ENCODE data around the gene ELOF1. TPM values are rescaled to one million over a fixed set of nuclear protein-coding genes. Genes with fewer than 3 reads are reported as not detected.
"Not testable (repeated sequence)": the region's sequence is repeated elsewhere in the genome, so short reads cannot be mapped to it uniquely, and the experiment has no call there.

The ELOF1 gene
- total and polyA plus RNA-seq, 7 donors, result 27.2 to 67.3 (median 47.9) TPM

DNA sequence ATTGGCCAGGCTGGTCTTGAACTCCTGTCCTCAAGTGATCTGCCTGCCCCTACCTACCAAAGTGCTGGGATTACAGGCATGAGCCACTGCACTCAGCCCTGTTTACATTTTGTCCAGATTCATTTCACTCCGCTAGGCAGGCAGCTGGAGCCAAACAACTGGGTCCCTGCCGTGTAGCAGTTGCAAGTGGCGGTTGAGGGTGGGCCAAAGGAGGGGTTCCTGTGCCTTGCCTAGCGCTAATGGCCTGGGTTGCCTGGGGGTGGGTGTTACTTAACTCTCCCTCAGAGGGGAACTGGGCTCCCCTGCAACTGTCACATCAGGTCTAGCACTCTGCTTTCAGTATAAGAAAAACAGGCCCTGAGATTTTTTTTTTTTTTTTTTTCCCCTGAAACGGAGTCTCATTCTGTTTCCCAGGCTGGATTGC, 11.0 kb upstream of the ELOF1 start:
- DNase-seq, result no peak
- H3K4me3 ChIP-seq, result no peak overlapping the region
- WGBS, 2 donors, result 58 to 77% methylated on average over 5 of the region's 5 CpGs

DNA sequence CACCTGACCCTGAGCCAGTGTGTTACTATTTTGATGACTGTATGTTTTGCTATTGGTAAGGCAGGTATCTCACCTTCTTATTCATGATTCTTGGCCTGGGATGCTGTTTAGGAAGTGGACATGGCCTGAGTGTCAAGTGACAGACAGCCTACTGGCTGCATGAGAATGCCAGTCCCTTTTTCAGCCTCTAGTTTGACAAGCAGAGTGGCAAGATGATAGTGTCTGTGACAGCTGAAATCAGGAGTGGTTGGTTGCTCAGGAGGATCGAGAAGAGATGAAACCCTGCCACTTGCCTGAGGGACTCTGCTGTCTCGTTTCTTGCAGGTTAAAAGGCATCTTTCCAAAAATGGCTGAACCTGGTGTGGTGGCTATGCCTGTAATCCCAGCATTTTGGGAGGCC, 7.1 kb upstream of the ELOF1 start:
- Histone ChIP-seq H3K36me3 (no peaks in the 10 kb centered on the region), H3K27ac (no peak overlapping the region), H3K9me3 (no peaks in the 10 kb centered on the region), H3K27me3 (no peaks in the 10 kb centered on the region), H3K4me1 (no peaks in the 10 kb centered on the region), H3K4me3 (no peak overlapping the region)
- no peak for DNase-seq
- TF ChIP-seq POLR2AphosphoS5 (IDR thresholded peaks at IDR 0.05), result no peak
- TF ChIP-seq EP300 (IDR thresholded peaks at IDR 0.05), result no peak
- TF ChIP-seq POLR2A (IDR thresholded peaks at IDR 0.05), result no peak
- TF ChIP-seq, protein P1, sequence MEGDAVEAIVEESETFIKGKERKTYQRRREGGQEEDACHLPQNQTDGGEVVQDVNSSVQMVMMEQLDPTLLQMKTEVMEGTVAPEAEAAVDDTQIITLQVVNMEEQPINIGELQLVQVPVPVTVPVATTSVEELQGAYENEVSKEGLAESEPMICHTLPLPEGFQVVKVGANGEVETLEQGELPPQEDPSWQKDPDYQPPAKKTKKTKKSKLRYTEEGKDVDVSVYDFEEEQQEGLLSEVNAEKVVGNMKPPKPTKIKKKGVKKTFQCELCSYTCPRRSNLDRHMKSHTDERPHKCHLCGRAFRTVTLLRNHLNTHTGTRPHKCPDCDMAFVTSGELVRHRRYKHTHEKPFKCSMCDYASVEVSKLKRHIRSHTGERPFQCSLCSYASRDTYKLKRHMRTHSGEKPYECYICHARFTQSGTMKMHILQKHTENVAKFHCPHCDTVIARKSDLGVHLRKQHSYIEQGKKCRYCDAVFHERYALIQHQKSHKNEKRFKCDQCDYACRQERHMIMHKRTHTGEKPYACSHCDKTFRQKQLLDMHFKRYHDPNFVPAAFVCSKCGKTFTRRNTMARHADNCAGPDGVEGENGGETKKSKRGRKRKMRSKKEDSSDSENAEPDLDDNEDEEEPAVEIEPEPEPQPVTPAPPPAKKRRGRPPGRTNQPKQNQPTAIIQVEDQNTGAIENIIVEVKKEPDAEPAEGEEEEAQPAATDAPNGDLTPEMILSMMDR (IDR thresholded peaks at IDR 0.05), result no peak
- intact Hi-C loops (cut with DNase I), result no loop called here
- whole genome bisulfite sequencing, 2 donors, result 87 to 92% methylated on average over 2 of the region's 2 CpGs

More for the DNA sequence above, 11.0 kb upstream of the ELOF1 start:
- no peak for TF ChIP-seq EP300 (IDR thresholded peaks at IDR 0.05)
- no peak for TF ChIP-seq POLR2A (IDR thresholded peaks at IDR 0.05)
- TF ChIP-seq, protein P1 (IDR thresholded peaks at IDR 0.05), result no peak
- TF ChIP-seq POLR2AphosphoS5 (IDR thresholded peaks at IDR 0.05), result no peak
- H3K27me3 ChIP-seq, result no peaks in the 10 kb centered on the region
- H3K36me3 ChIP-seq, result no peaks in the 10 kb centered on the region
- H3K27ac ChIP-seq, result no peak overlapping the region
- H3K9me3 ChIP-seq, result no peaks in the 10 kb centered on the region
- intact Hi-C loops (cut with DNase I), result no loop called here
- no peaks in the 10 kb centered on the region for H3K4me1 ChIP-seq

DNA sequence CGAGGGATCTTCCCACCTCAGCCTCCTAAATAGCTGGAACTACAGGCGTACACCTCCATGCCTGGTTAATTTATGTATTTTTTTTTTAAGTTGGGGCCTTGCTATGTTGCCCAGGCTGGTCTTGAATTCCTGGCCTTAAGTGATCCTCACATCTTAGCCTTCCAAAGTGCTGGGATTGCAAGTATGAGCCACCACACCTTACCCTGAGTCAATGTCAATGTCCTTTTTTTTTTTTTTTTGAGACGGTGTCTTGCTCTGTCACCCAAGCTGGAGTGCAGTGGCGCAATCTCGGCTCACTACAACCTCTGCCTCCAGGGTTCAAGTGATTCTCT, 6.6 kb upstream of the ELOF1 start:
- H3K27ac ChIP-seq; intact Hi-C loops (cut with DNase I); DNase-seq; H3K9me3 ChIP-seq; H3K4me1 ChIP-seq; H3K4me3 ChIP-seq; H3K36me3 ChIP-seq; H3K27me3 ChIP-seq: not testable (repeated sequence)
- WGBS, 2 donors, result 89 to 91% methylated on average over 5 of the region's 5 CpGs

DNA sequence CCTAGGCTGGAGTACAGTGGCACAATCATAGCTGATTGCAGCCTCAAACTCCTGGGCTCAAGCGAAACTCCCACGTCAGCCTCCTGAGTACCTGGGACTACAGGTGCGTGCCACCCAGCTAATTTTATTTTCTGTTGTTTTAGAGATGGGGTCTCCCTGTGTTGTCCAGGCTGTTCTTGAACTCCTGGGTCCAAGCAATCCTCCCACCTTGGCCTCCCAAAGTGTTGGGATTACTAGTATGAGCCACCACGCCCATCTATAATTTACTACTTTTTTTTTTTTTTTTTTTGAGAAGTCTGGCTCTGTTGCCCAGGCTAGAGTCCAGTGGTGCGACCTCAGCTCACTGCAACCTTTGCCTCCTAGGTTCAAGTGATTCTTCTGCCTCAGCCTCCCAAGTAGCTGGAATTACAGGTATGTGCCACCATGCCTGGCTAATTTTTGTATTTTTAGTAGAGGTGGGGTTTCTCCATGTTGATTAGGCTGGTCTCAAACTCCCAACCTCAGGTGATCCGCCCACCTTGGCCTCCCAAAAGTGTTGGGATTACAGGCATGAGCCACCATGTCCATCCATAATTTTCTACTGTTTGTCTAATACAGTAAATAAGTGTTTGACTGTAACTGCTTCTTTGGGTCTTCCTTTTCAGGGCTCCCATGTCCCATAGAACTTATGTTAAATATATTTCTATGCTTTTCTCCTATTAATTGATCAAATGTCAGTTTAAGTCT, 5.2 kb upstream of the ELOF1 start:
- not testable (repeated sequence) for H3K27me3 ChIP-seq, H3K4me3 ChIP-seq, H3K9me3 ChIP-seq, DNase-seq, H3K36me3 ChIP-seq, H3K27ac ChIP-seq
- 91 to 93% methylated on average over 6 of the region's 6 CpGs for WGBS, 2 donors
- intact Hi-C loops (cut with DNase I), result loop anchor here (5.0 kb wide), 1 partner anchor 37 kb away; the partner anchor contains the start of gene ECSIT
- H3K4me1 ChIP-seq, result peaks cover 0 to 15% (median 11%) of the 10 kb centered on the region in 4 donors

DNA sequence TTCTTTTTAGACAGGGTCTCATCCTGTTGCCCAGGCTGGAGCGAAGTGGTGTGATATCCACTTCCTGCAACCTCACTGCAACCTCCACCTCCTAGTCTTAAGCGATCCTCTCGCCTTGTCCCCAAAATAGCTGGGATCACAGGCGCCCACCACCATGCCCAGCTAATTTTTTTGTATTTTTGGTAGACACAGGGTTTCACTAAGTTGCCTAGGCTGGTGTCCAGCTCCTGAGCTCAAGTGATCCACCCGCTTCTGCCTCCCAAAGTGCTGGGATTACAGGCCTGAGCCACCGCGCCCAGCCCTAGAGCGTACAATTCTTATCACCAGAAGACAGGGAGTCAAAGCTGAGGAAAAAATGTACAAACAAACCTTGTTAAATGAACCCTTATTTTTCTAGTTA, 4.5 kb upstream of the ELOF1 start:
- Histone ChIP-seq H3K9me3 (no peaks in the 10 kb centered on the region), H3K27me3 (no peaks in the 10 kb centered on the region), H3K4me3 (no peak overlapping the region), H3K4me1 (peaks cover 0 to 16% (median 12%) of the 10 kb centered on the region in 4 donors), H3K27ac (no peak overlapping the region), H3K36me3 (no peaks in the 10 kb centered on the region)
- 87 to 91% methylated on average over 8 of the region's 8 CpGs for WGBS, 2 donors
- TF ChIP-seq POLR2A (IDR thresholded peaks at IDR 0.05) (no peak), EP300 (IDR thresholded peaks at IDR 0.05) (no peak), POLR2AphosphoS5 (IDR thresholded peaks at IDR 0.05) (no peak)
- TF ChIP-seq, protein P1 (IDR thresholded peaks at IDR 0.05), result no peak
- intact Hi-C loops (cut with DNase I), result loop anchor here (5.0 kb wide), 1 partner anchor 36 kb away; the partner anchor contains the start of gene ECSIT
- no peak for DNase-seq
